Stimulated activated CD4-positive, alpha-beta T cell treated with anti-CD3 and anti-CD28 coated beads, Interleukin-12 subunit alpha, Interleukin-12 subunit beta, amount 100 ng/mL, for 24 hours (primary cell): Measurements from ENCODE around the gene CPTP.

ENCODE experiments used
- DNase-seq, 2 experiments: peaks; one replicate each; pipeline ENCODE4 v3.0.0-alpha.2; 2020; ENCODE audit warnings: low read depth in 2 of 2

CPTP gene

GRCh38 chr1:1318777-1319645 lies 5.6 kb upstream of the CPTP start:
- no peak for DNase-seq

GRCh38 chr1:1319646-1319941 lies 5.0 kb upstream of the CPTP start:
- DNase-seq, result no peak

- DNase-seq, result no peak
Measured at GRCh38 chr1:1320666-1321448, 3.7 kb upstream of the CPTP start.

- no peak for DNase-seq
Measured at GRCh38 chr1:1321477-1321876, 3.1 kb upstream of the CPTP start.

GRCh38 chr1:1322418-1322817 lies 2.2 kb upstream of the CPTP start:
- DNase-seq, result no peak

- no peak for DNase-seq
Measured at GRCh38 chr1:1322952-1323351, 1.6 kb upstream of the CPTP start.

- DNase-seq, result no peak
Measured at GRCh38 chr1:1324084-1324523, 498 bp upstream of the CPTP start.

- DNase-seq, result no peak
Measured at GRCh38 chr1:1325288-1326074, 879 bp downstream of the CPTP start.

GRCh38 chr1:1326075-1326605 lies 1.5 kb downstream of the CPTP start:
- DNase-seq, result no peak

- no peak for DNase-seq
Measured at GRCh38 chr1:1327291-1327690, 2.7 kb downstream of the CPTP start.

- DNase-seq, result no peak
Measured at GRCh38 chr1:1328254-1328653, 3.7 kb downstream of the CPTP start.

- DNase-seq, result no peak
Measured at GRCh38 chr1:1329304-1330210, 5.0 kb downstream of the CPTP start.

- no peak for DNase-seq
Measured at GRCh38 chr1:1330366-1331067, 5.9 kb downstream of the CPTP start.

GRCh38 chr1:1331068-1331965 lies 6.7 kb downstream of the CPTP start, which contains the start of gene TAS1R3:
TAS1R3 (plus strand) TSS chr1:1331280; CDS start chr1:1331346, 66 bp downstream.
- DNase-seq, result no peak

GRCh38 chr1:1332031-1332755 lies 7.6 kb downstream of the CPTP start:
- no peak for DNase-seq

- DNase-seq, result no peak
Measured at GRCh38 chr1:1332774-1333480, 8.3 kb downstream of the CPTP start.

- no peak for DNase-seq
Measured at GRCh38 chr1:1333551-1334241, 9.1 kb downstream of the CPTP start.
